Activated CD8-positive, alpha-beta T cell treated with anti-CD3 and anti-CD28 coated beads for 36 hours (primary cell): ENCODE data around the gene CUBN. TPM values are rescaled to one million over a fixed set of nuclear protein-coding genes. Genes with fewer than 3 reads are reported as not detected.

Source experiments
- ATAC-seq: fragments of 200-7000 bp; cut with Tn5 transposase; one replicate; pipeline ENCODE4 v1.10.0; 2021; ENCODE audit warnings: mild to moderate bottlenecking, moderate library complexity
- CTCF ChIA-PET: fragments of 350-600 bp; sonication (Branson Sonifier 250); formaldehyde crosslinking; loops from one replicate; lab custom pipeline; 2021; ENCODE audit warnings: antibody characterized with exemption; lab: Charles Lee
- POLR2A ChIA-PET: fragments of 350-600 bp; sonication (Branson Sonifier 250); formaldehyde crosslinking; loops from one replicate; lab custom pipeline; 2021; ENCODE audit warnings: antibody characterized with exemption; lab: Charles Lee
- DNase-seq: peaks from one replicate; pipeline ENCODE4 v3.0.0-alpha.2; 2020
- H3K27ac Mint-ChIP-seq: one replicate; pipeline ENCODE4 v1.8.0; 2021; ENCODE audit warnings: mild to moderate bottlenecking, mixed read lengths
- H3K27me3 Mint-ChIP-seq: one replicate; pipeline ENCODE4 v1.8.0; 2021; ENCODE audit warnings: mixed read lengths
- H3K36me3 Mint-ChIP-seq: one replicate; pipeline ENCODE4 v1.8.0; 2021; ENCODE audit warnings: low read depth, mixed read lengths
- H3K4me1 Mint-ChIP-seq: one replicate; pipeline ENCODE4 v1.8.0; 2021; ENCODE audit warnings: low read depth, mixed read lengths
- H3K4me3 Mint-ChIP-seq: one replicate; pipeline ENCODE4 v1.8.0; 2021; ENCODE audit warnings: mild to moderate bottlenecking, moderate library complexity, mixed read lengths
- H3K9me3 Mint-ChIP-seq: one replicate; pipeline ENCODE4 v1.8.0; 2021; ENCODE audit warnings: mixed read lengths
- CTCF ChIP-seq: fragments of 200-600 bp; IDR thresholded peaks from one replicate; pipeline ENCODE4 v1.8.0; 2022; ENCODE audit warnings: antibody characterized with exemption, mild to moderate bottlenecking
- intact Hi-C: fragments of 100-400 bp; cut with micrococcal nuclease; formaldehyde crosslinking; loops from one replicate; pipeline ENCODE4 v1.10.0; 2022
- total RNA-seq, 2 experiments: library from RNA; stranded (reverse); gene quantifications; one replicate each; pipeline ENCODE4 v1.2.3, GENCODE V29; 2021

The CUBN gene
- total RNA-seq, 2 experiments from 2014 or later: 0.38 to 0.65 TPM

- Mint-ChIP-seq H3K27ac (peak overlapping the region; percentile 97), H3K27me3 (no peaks in the 10 kb centered on the region), H3K4me1 (peaks cover 76% of the 10 kb centered on the region), H3K9me3 (no peaks in the 10 kb centered on the region), H3K4me3 (peak overlapping the region; percentile 36), H3K36me3 (no peaks in the 10 kb centered on the region)
- ChIA-PET POLR2A (interaction anchor here (1.1 to 6.6 kb wide), 6 partner anchors 23 to 204 kb away, joined by 3 to 41 read pairs (median 6); partner anchors contain the start of genes TRDMT1 and VIM), CTCF (interaction anchor here (0.6 to 2.0 kb wide), 4 partner anchors 23 to 205 kb away, joined by 3 to 9 read pairs (median 4); no protein-coding TSS in a partner anchor)
- no peak for TF ChIP-seq CTCF
- intact Hi-C loops: loop anchor here (2.0 to 5.0 kb wide), 2 partner anchors 117 to 209 kb away; partner anchors contain the start of gene RSU1
- ATAC-seq (peak; percentile 63), DNase-seq (peak; percentile 89)
Measured at GRCh38 chr10:17025444-17026295, 103.9 kb downstream of the CUBN start.

GRCh38 chr10:17024461-17024860 is 105.2 kb downstream of the CUBN start:
- intact Hi-C loops: no loop called here
- Mint-ChIP-seq H3K27ac (peak overlapping the region; percentile 97), H3K9me3 (no peaks in the 10 kb centered on the region), H3K36me3 (no peaks in the 10 kb centered on the region), H3K27me3 (no peaks in the 10 kb centered on the region), H3K4me3 (peak overlapping the region; percentile 50), H3K4me1 (peaks cover 68% of the 10 kb centered on the region)
- no peak for TF ChIP-seq CTCF
- ChIA-PET CTCF (interaction anchor here (1.3 to 2.0 kb wide), 3 partner anchors 22 to 203 kb away, joined by 3 to 9 read pairs (median 6); partner anchors contain the start of gene VIM), POLR2A (interaction anchor here (1.1 to 6.6 kb wide), 6 partner anchors 22 to 205 kb away, joined by 3 to 41 read pairs (median 6); partner anchors contain the start of genes TRDMT1 and VIM)
- DNase-seq (no peak), ATAC-seq (no peak)

GRCh38 chr10:17023386-17024298 is 106.0 kb downstream of the CUBN start:
- no peaks in the 10 kb centered on the region for H3K9me3 Mint-ChIP-seq
- ATAC-seq: peak; percentile 60
- TF ChIP-seq CTCF: no peak
- peaks cover 62% of the 10 kb centered on the region for H3K4me1 Mint-ChIP-seq
- CTCF ChIA-PET: interaction anchor here (0.6 to 2.0 kb wide), 4 partner anchors 21 to 204 kb away, joined by 3 to 9 read pairs (median 4); partner anchors contain the start of gene VIM
- H3K4me3 Mint-ChIP-seq: peak overlapping the region; percentile 50
- POLR2A ChIA-PET: interaction anchor here (0.7 to 6.6 kb wide), 4 partner anchors 20 to 206 kb away, joined by 3 to 41 read pairs (median 9); partner anchors contain the start of genes TRDMT1 and VIM
- no peaks in the 10 kb centered on the region for H3K36me3 Mint-ChIP-seq
- DNase-seq: peak; percentile 94
- intact Hi-C loops: loop anchor here (1.0 to 2.0 kb wide), 3 partner anchors 20 to 205 kb away; partner anchors contain the start of gene VIM
- peak overlapping the region; percentile 97 for H3K27ac Mint-ChIP-seq
- no peaks in the 10 kb centered on the region for H3K27me3 Mint-ChIP-seq

GRCh38 chr10:17022896-17023295 is 106.7 kb downstream of the CUBN start:
- DNase-seq (no peak), ATAC-seq (no peak)
- H3K27me3 Mint-ChIP-seq: no peaks in the 10 kb centered on the region
- ChIA-PET POLR2A (interaction anchor here (0.7 to 6.6 kb wide), 5 partner anchors 16 to 207 kb away, joined by 3 to 41 read pairs (median 5); partner anchors contain the start of gene VIM), CTCF (interaction anchor here (1.3 to 1.9 kb wide), 2 partner anchors 20 to 195 kb away, joined by 4 read pairs; no protein-coding TSS in a partner anchor)
- H3K4me1 Mint-ChIP-seq: peaks cover 54% of the 10 kb centered on the region
- H3K9me3 Mint-ChIP-seq: no peaks in the 10 kb centered on the region
- H3K27ac Mint-ChIP-seq: peak overlapping the region; percentile 97
- no peaks in the 10 kb centered on the region for H3K36me3 Mint-ChIP-seq
- peak overlapping the region; percentile 31 for H3K4me3 Mint-ChIP-seq
- intact Hi-C loops: loop anchor here (1.0 to 2.0 kb wide), 3 partner anchors 20 to 205 kb away; partner anchors contain the start of gene VIM
- TF ChIP-seq CTCF: no peak
